Ectodermal cell (in vitro differentiated cells): Measurements from ENCODE around the gene RELCH.

Source experiments
- H3K27ac ChIP-seq: 2 replicates; pipeline ENCODE4 v1.7.0; 2013; ENCODE audit warnings: mild to moderate bottlenecking, low read depth, low read length; ENCODE audit not compliant: insufficient read depth, poor library complexity, severe bottlenecking
- H3K27me3 ChIP-seq: 2 replicates; pipeline ENCODE4 v1.7.0; 2013; ENCODE audit warnings: mild to moderate bottlenecking, low read length; ENCODE audit not compliant: insufficient read depth, control insufficient read depth, poor library complexity, severe bottlenecking
- H3K36me3 ChIP-seq: one replicate; pipeline ENCODE4 v1.7.0; 2013; ENCODE audit warnings: low read length; ENCODE audit not compliant: control insufficient read depth, insufficient read depth
- H3K4me1 ChIP-seq: one replicate; pipeline ENCODE4 v1.7.0; 2013; ENCODE audit warnings: low read length; ENCODE audit not compliant: control insufficient read depth, insufficient read depth
- H3K4me3 ChIP-seq: 2 replicates; pipeline ENCODE4 v1.7.0; 2013; ENCODE audit warnings: low read depth, low read length, control low read depth; ENCODE audit not compliant: insufficient read depth
- H3K9me3 ChIP-seq: 2 replicates; pipeline ENCODE4 v1.7.0; 2013; ENCODE audit warnings: mild to moderate bottlenecking, low read length, moderate library complexity; ENCODE audit not compliant: control insufficient read depth
- WGBS, 2 experiments: methylation state at CpG; one replicate each; pipeline ENCODE4 v1.1.7; 2013; ENCODE audit warnings: missing lambda C conversion rate in 2 of 2; 5-methylcytosine and 5-hydroxymethylcytosine counted together

RELCH gene

GRCh38 chr18:62347089-62347506, 160.0 kb downstream of the RELCH start:
- no peaks in the 10 kb centered on the region for H3K27me3 ChIP-seq
- WGBS, 2 experiments, result 35 to 36% methylated on average over 6 of the region's 6 CpGs

GRCh38 chr18:62348474-62348873, 161.4 kb downstream of the RELCH start:
- Histone ChIP-seq H3K4me1 (peaks cover 8% of the 10 kb centered on the region), H3K4me3 (no peak overlapping the region), H3K27ac (no peak overlapping the region), H3K36me3 (no peaks in the 10 kb centered on the region), H3K27me3 (no peaks in the 10 kb centered on the region), H3K9me3 (no peaks in the 10 kb centered on the region)
- 67 to 82% methylated on average over 2 to 4 of the region's 4 CpGs for WGBS, 2 experiments

More at GRCh38 chr18:62347089-62347506, 160.0 kb downstream of the RELCH start:
- Histone ChIP-seq H3K9me3 (no peaks in the 10 kb centered on the region), H3K4me1 (peaks cover 8% of the 10 kb centered on the region), H3K27ac (no peak overlapping the region), H3K4me3 (no peak overlapping the region), H3K36me3 (no peaks in the 10 kb centered on the region)

- Histone ChIP-seq H3K27ac (no peak overlapping the region), H3K4me1 (no peaks in the 10 kb centered on the region), H3K27me3 (no peaks in the 10 kb centered on the region), H3K4me3 (no peak overlapping the region), H3K9me3 (no peaks in the 10 kb centered on the region), H3K36me3 (no peaks in the 10 kb centered on the region)
- WGBS, 2 experiments, result 84 to 86% methylated on average over 7 of the region's 7 CpGs
Observed at GRCh38 chr18:62353170-62353569, 166.1 kb downstream of the RELCH start.

- no peaks in the 10 kb centered on the region for H3K36me3 ChIP-seq
- no peaks in the 10 kb centered on the region for H3K4me1 ChIP-seq
- H3K27ac ChIP-seq, result no peak overlapping the region
- no peak overlapping the region for H3K4me3 ChIP-seq
- no peaks in the 10 kb centered on the region for H3K27me3 ChIP-seq
- no peaks in the 10 kb centered on the region for H3K9me3 ChIP-seq
- WGBS, 2 experiments, result 94 to 95% methylated on average over 29 of the region's 29 CpGs
Observed at GRCh38 chr18:62354151-62354550, 167.1 kb downstream of the RELCH start.

GRCh38 chr18:62357079-62357719, 170.1 kb downstream of the RELCH start:
- Histone ChIP-seq H3K36me3 (no peaks in the 10 kb centered on the region), H3K27me3 (no peaks in the 10 kb centered on the region), H3K4me1 (no peaks in the 10 kb centered on the region), H3K4me3 (no peak overlapping the region), H3K27ac (no peak overlapping the region), H3K9me3 (no peaks in the 10 kb centered on the region)
- WGBS, 2 experiments, result 91 to 98% methylated on average over 5 of the region's 5 CpGs
